CD4-positive, alpha-beta T cell treated with Interferon gamma for 1 hour (primary cell): Measurements from ENCODE around the gene AFMID.
"Not testable (repeated sequence)": the region's sequence is repeated elsewhere in the genome, so short reads cannot be mapped to it uniquely, and the experiment has no call there.

Experiments
- DNase-seq: peaks from one replicate; pipeline ENCODE4 v3.0.0-alpha.2; 2020

Gene AFMID

GRCh38 chr17:78239489-78239931 lies 52.3 kb downstream of the AFMID start:
- peak; percentile 33 for DNase-seq

GRCh38 chr17:78240012-78240655 lies 53.0 kb downstream of the AFMID start:
- DNase-seq = no peak

GRCh38 chr17:78240839-78241238 lies 53.7 kb downstream of the AFMID start:
- DNase-seq = no peak

GRCh38 chr17:78241277-78242023 lies 54.3 kb downstream of the AFMID start:
- DNase-seq = no peak

- peak; percentile 46 for DNase-seq
Measured at GRCh38 chr17:78242024-78242742, 55.0 kb downstream of the AFMID start.

GRCh38 chr17:78247304-78247703 lies 60.1 kb downstream of the AFMID start:
- no peak for DNase-seq

GRCh38 chr17:78248051-78248914 lies 61.1 kb downstream of the AFMID start:
- DNase-seq = no peak

- no peak for DNase-seq
Measured at GRCh38 chr17:78249074-78249817, 62.1 kb downstream of the AFMID start.

- no peak for DNase-seq
Measured at GRCh38 chr17:78249818-78250806, 63.0 kb downstream of the AFMID start.

GRCh38 chr17:78250891-78251772 lies 64.0 kb downstream of the AFMID start:
- peak; percentile 85 for DNase-seq

- no peak for DNase-seq
Measured at GRCh38 chr17:78251773-78252103, 64.6 kb downstream of the AFMID start.

GRCh38 chr17:78252111-78252634 lies 65.0 kb downstream of the AFMID start:
- DNase-seq = peak; percentile 85

GRCh38 chr17:78252701-78253635 lies 65.8 kb downstream of the AFMID start:
- no peak for DNase-seq

- not testable (repeated sequence) for DNase-seq
Measured at GRCh38 chr17:78253636-78253945, 66.4 kb downstream of the AFMID start.

- DNase-seq = peak; percentile 80
Measured at GRCh38 chr17:78253946-78254672, 66.9 kb downstream of the AFMID start.

GRCh38 chr17:78255029-78255656 lies 68.0 kb downstream of the AFMID start:
- no peak for DNase-seq

- DNase-seq = no peak
Measured at GRCh38 chr17:78255953-78256706, 69.0 kb downstream of the AFMID start.
